NCI-H446 (cell line): Measurements from ENCODE around the gene SLC25A29.

Experiments
- DNase-seq, 2 experiments: peaks; one replicate each; lab custom pipeline; 2025; lab: John Stamatoyannopoulos, UW

Gene SLC25A29

DNA sequence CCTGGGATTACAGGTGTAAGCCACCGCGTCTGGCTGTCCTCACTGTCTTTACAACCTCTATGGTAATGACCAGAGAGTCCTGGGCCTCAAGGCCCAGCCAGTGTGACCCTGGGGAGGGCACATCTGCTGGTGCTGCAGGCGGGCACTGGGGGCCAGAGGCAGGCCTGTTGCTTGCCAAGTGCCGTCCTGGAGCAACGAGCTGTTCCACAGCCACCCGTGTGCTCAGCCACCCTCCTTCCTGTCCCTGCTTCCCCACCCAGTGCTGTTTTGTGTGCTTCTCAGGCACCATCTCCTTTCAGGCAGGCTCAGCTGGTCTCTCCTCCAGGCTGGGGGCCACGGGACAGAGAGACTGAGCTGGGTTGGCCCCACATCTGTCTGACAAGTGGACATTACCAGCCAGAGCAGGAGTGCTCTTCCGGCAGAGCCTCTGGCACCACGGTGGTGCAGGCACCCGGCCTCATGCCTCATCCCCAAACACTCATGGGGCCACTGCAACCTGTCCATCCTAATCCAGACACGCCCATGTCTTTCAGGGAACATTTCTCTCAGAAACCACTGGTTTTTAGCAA is 25.9 kb upstream of the SLC25A29 start:
- DNase-seq, result no peak

DNA sequence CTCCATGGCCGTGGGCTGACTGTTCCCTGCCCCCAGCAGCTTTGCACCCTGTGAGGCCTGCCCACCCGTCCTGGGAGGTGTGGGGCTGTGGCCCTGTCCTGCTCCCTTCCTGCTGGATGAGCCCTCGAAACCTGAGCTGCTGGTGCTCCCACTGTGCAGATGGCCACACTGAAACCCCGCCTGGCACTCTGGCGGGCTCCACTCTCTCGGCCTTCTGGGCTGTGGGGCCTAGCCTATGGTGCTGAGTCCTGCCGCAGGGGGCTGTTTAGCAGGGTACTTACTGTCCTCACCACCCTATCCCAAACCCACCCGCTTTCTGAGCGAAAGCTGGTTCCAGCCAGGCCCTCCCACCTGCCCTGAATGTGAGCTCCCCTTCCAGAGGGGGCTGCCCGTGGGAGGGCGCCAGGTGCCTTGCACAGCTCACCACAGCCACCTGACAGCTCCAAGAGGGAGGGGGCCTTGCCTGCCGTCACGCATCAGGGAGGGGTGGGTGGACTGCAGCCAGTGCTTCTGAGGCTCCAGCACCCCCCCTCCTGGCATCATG is 24.2 kb upstream of the SLC25A29 start:
- no peak for DNase-seq

DNA sequence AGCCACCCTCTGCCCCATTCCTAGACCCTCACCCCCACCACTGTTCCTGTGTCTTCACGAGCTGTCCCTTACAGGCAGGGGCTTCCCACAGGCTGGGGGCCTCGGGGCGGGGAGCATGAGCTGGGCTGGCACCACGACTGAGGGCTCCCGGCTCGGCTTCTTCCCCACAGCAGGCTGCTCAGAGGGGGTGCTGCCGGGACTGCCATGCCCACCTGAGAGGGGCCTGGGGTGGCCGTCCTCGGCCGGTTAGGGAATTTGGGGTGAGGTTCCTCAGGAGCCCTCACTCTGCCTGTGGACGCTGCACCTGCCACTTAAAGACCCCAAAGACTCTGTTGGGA is 23.7 kb upstream of the SLC25A29 start:
- DNase-seq, result no peak

- no peak for DNase-seq
Measured at GRCh38 chr14:100329233-100330006, 23.2 kb upstream of the SLC25A29 start.

GRCh38 chr14:100328495-100329163 is 22.4 kb upstream of the SLC25A29 start:
- no peak for DNase-seq

DNA sequence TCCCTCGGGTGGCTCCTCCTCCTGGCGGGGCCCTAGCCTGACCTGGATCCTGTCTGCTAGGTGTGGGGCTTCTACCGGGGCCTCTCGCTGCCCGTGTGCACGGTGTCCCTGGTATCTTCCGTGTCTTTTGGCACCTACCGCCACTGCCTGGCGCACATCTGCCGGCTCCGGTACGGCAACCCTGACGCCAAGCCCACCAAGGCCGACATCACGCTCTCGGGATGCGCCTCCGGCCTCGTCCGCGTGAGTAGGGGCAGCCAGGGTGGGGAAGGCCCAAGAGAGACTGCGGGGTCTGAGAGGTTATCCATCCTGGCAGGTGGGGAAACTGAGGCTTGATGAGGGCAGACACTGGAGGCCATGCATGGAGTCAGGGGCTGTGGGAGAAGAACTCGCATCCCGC is 20.9 kb upstream of the SLC25A29 start:
- DNase-seq, result no peak

DNA sequence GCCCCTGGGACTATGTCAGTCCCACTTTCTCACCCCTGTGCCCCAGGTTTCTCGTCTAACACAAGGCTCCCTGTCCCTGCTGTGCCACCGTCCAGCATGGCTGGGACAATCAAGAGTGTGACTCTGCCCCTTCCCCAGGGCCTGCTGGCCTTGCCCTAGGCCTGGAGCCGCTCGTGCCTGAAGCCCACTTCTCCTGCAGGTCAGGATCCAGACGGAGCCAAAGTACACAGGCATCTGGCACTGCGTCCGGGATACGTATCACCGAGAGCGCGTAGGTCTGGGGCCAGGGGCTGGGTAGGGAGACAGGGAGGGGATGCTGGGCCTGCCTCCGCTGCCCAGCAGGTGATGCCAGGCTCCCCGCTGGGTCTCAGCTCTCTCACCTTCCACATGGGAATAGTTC is 19.7 kb upstream of the SLC25A29 start:
- DNase-seq, result no peak

- no peak for DNase-seq
Measured at GRCh38 chr14:100325231-100325632, 19.0 kb upstream of the SLC25A29 start.

DNA sequence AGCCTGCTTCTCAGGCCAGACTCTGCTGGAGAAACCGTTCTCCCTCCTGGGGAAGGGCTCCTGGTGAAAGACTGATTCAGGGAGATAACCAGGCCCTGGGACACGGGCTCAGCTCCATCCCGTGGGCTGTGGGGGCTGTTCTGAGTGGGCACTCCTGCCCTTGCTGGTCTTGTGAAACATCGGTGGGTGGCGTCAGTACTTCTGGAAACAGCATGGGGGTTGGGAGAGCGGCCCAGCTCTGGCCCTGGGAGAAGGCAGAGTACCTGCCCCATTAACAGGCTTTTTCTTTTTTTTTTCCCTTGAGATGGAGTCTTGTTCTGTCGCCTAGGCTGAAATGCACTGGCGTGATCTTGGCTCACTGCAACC is 17.7 kb upstream of the SLC25A29 start:
- no peak for DNase-seq

- DNase-seq, result no peak
Measured at GRCh38 chr14:100323121-100323941, 17.1 kb upstream of the SLC25A29 start, which contains the start of gene SLC25A47. SLC25A47 (plus strand) TSS chr14:100323339; CDS start chr14:100323415, 76 bp downstream.

DNA sequence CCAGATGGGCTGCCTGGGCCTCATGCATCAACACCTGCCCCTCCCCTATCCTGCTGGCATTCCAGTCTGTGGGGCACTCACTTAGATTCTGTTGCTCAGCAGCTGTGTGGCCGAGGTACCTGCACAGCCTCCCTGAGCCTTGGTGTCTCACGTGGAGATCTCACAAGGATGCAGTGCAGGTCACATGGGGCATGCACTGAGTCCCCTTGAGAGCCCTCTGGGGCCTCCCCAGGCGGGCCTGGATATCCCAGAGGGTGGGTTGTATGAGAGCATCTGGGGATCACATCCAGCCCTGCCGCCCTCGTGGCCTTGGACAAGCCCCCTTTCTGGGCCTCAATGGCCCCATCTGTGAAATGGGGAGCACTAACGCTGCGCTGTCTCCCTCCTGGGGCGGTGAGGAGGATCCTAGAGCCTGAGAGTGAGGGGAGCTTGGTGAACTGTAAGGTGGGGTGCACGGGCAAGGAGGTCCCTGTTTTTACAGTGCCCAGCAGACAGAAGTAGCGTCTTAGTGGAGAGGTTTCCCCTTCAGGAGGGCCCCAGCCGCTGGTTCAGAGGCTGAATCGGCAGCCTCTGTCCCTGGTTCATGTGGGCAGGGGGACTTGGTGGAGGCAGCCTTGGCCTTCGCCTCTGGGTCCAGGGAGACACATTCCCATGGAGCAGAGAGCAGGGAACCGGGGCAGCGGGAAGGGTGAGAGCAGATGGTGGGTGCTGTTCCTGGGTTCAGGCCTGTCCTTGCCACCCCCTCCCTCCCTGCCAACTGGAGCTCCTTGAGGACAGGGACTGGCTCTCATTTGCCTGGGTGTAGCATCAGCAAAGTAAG is 16.1 kb upstream of the SLC25A29 start:
- no peak for DNase-seq

DNA sequence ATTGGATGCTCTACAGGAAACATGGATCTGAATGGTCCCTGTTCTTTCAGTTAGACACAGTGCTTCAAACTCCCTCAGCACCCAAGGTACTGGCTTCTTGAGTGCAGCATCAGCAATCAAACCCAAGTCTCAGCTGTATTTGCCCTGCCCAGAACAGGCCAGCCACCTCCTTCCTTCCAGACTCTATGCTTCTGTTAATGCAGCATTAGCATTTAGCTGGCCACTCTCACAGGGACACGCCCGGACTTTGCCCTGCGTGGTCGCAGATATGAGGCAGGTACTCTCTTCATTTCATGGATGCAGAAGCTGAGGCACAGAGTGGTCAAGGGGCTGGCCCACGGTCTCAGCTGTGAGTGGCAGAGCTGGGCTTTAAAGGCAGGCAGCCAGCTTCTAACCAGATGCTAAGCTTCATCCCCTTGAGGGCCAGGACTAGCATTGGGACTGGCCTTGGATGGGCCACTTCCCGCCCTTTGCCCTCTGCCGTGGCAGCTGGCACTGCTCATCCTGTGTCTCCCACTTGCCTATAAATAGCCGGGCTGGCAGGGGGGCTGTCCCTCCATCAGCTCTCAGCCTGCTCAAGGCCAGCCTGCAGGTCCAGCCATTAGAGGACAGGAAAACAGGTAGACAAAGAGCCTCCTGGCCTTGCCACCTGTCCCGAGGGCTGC is 15.4 kb upstream of the SLC25A29 start:
- DNase-seq, result no peak

DNA sequence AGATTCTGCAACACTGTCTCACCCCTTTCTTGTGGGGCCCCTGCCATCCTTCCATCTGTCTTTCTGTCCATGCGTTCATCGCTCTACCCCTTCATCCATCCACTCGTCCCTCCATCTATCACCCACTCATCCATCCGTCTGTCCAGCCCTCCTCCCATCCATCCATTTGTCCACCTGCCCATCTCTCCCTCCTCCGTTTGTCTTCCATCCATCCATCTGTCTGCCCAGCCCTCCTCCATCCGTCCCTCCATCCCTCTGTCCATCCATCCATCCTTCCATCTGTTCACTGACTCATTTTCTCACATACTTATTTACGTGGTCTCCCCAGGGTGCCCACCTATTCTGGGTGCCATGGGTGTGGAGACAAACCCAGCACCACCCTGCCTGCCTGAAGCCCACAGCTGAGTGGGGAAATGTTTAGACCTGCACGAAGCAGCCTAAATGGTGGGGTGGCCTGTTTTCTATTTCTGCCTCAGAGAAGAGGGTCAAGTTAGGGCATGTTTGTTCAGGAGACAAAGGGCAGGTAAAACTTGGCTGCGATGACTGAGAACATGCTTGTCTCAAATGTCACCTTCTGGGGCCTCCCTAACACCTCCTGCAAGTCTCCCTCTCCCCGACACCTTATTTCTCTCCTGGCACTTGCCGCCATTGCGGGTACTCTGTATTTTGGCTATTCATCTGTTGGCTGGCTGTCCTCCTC is 14.1 kb upstream of the SLC25A29 start:
- no peak for DNase-seq

- no peak for DNase-seq
Measured at GRCh38 chr14:100317912-100318808, 11.9 kb upstream of the SLC25A29 start.

- DNase-seq, result no peak
Measured at GRCh38 chr14:100317389-100317788, 11.1 kb upstream of the SLC25A29 start.

DNA sequence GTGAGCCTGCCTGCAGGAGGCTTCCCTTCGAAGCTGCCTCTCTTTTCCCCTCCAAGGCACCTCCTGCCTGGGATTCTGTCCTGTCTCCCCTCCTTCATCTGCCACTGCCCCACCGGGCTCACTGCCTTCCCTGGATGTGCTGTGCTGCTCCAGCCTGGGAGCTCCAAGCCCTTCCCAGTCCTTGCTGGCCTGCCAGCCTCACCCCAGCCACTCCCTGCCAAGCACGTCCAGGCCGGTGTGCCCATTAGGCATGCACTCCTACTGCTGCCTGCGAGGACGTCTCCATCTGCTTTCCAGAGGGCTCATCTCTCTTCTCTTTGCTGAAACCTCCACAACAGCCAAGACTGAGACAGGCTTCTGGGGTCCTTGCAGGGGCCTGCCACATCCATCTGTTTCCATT is 8.5 kb upstream of the SLC25A29 start:
- no peak for DNase-seq

DNA sequence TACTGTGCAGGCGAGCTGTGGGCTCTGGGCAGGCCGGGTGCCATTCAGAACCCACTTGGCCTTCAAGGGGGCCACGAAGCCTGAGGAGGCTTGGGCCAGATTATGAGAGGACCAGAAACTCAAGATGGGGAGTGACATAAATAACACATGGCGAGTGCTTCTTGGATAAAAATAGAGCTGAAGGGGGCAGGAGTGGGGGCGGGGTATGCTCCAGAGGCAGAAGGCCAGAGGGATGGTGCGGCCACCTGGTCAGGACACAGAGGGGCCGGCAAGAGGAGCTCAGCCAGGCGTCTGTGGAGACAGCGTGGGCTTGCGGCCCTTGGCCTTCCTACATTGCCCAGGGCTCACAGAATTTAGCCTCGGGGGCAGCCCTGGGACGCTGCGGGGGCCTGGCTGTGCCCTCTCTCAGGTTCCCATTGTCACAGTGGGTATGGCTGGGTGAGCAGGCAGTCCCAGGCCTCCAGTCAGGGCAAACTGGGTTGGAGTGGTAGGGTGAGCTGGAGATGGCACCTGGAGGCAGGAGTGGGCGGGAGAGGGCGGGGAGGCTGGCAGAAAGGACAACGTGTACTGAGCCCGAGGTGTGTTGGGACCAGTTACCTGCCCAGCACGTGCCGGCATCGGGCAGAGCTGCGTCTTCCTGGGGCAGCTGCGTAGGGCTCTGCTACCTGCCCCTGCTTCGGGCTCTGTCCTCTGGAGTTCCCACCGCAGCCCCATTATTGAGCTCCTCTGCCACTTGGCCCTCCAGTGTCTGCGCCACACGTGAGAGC is 7.4 kb upstream of the SLC25A29 start:
- DNase-seq, result no peak

DNA sequence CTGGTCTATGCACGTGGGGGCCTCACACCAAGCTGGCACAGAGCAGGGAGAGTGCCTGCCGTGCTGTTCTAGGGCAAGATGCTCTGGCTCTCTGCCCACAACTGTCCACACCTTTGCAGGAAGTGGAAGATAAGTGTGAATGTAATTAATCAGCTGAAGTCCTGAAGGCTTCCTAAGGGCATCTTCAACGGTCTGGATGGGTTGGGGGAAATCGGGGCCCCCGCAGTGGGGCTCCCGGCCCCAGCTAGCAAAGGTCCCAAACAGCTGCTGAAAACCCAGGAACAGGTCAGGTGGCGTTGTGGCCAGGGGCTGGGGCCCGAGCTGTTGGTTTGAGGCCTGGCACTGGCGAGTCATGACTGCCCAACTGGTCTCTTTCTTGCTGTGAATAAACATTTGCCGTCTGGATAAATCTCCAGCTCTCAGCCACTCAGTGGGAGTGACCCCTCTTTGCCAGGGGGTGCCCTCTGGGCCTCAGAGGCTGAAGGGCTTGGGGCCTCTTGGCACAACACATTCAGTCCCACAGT is 6.7 kb upstream of the SLC25A29 start:
- no peak for DNase-seq
